Dendritic cell treated with granulocyte-macrophage colony-stimulating factor and Interleukin-4, amounts not matched to agents 40 ng/mL and 50 ng/mL, for 4 days (primary cell): ENCODE results near the gene ALDH3B1.

Experiments
- H3K27ac Mint-ChIP-seq: one replicate; pipeline ENCODE4 v1.8.0; 2022; ENCODE audit warnings: mild to moderate bottlenecking, mixed read lengths
- H3K27me3 Mint-ChIP-seq: one replicate; pipeline ENCODE4 v1.8.0; 2022; ENCODE audit warnings: mild to moderate bottlenecking, mixed read lengths
- H3K36me3 Mint-ChIP-seq: one replicate; pipeline ENCODE4 v1.8.0; 2022; ENCODE audit warnings: low read depth, mixed read lengths
- H3K4me1 Mint-ChIP-seq: one replicate; pipeline ENCODE4 v1.8.0; 2022; ENCODE audit warnings: low read depth, mixed read lengths
- H3K4me3 Mint-ChIP-seq: one replicate; pipeline ENCODE4 v1.8.0; 2022; ENCODE audit warnings: mild to moderate bottlenecking, moderate library complexity, mixed read lengths
- H3K9me3 Mint-ChIP-seq: one replicate; pipeline ENCODE4 v1.8.0; 2022; ENCODE audit warnings: mixed read lengths
- intact Hi-C: fragments of 100-400 bp; cut with micrococcal nuclease; formaldehyde crosslinking; loops from one replicate; pipeline ENCODE4 v1.15.0; 2022

Gene ALDH3B1

DNA sequence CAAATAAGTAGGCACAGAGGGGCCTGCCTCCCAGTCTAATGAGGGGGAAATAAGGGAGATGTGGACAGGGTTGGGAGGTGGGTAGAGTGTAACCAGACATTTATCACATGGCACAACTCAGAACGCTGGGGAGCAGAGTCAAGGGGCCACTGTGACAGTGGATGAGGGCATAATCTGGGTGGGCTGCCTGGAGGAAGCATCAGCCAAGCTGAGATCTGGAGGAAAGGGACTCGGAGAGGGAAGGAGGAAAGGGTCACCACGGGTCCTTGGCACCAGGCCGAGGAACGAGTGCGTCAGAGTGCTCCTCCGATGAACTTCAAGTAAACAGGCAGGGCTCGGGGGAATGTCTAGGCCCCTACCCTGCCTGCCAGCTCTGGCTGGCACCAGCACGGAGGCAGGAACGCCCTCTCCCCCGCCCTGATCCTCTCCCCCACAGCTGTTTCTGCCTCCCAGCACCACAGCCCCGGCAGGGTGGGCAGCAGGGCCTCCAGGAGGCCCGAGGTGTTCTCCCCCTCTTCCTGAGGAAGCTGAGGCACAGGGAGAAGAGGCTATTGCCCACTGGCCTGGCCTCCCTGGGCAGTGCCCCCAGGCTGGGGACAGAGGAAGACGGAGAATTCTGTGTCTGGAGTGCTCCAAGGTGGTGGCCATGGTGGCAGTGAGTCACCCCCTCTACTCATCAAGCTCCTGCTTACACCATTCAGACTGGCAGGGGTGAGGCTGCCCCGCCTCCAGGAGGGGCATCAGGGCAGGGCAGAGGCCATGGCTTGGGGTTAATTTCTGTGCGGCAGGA is 4.2 kb downstream of the ALDH3B1 start:
- intact Hi-C loops, result no loop called here
- Mint-ChIP-seq H3K4me3 (no peak overlapping the region), H3K4me1 (peaks cover 77% of the 10 kb centered on the region), H3K27me3 (no peaks in the 10 kb centered on the region), H3K9me3 (no peaks in the 10 kb centered on the region), H3K27ac (peak overlapping the region; percentile 99), H3K36me3 (peaks cover 78% of the 10 kb centered on the region)

DNA sequence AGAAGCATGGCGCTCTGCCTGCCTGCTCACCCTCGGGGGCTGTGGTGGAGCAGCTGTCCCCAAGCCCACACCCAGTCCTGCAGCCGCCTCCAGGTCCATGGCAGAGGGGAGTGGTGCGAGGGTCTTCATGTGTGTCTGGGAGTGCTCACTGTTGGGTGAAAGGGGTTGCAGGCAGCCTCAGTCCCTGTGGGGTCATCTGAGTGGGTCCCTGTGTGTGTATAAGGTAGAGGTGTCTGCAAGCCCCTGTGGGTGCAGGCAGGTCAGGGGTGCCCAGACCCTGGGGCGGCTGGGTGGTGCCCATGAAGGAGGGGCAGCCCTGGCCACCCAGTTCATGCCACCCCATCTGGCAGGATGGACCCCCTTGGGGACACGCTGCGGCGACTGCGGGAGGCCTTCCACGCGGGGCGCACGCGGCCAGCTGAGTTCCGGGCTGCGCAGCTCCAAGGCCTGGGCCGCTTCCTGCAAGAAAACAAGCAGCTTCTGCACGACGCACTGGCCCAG is 4.9 kb downstream of the ALDH3B1 start:
- H3K36me3 Mint-ChIP-seq, result peaks cover 84% of the 10 kb centered on the region
- H3K4me1 Mint-ChIP-seq, result peaks cover 71% of the 10 kb centered on the region
- intact Hi-C loops, result no loop called here
- H3K27me3 Mint-ChIP-seq, result no peaks in the 10 kb centered on the region
- peak overlapping the region; percentile 99 for H3K27ac Mint-ChIP-seq
- no peaks in the 10 kb centered on the region for H3K9me3 Mint-ChIP-seq
- no peak overlapping the region for H3K4me3 Mint-ChIP-seq

DNA sequence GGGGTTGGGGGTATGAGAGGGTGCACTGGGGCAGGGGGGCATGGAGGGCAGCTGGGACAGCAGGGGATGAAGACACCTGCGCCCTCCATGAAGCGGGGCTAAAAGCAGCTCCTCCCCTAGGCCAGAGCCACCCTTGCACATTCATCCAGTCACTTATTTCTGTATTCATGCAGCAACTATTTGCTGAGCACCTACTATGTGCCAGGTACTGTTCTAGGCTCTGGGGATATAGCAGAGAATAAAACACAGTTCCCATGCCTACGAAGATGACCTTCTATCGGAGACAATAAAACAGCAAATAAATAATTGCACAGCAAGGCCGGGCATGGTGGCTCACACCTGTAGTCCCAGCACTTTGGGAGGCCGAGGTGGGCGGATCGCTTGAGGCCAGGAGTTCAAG is 5.3 kb downstream of the ALDH3B1 start:
- peaks cover 70% of the 10 kb centered on the region for H3K4me1 Mint-ChIP-seq
- H3K27me3 Mint-ChIP-seq, result no peaks in the 10 kb centered on the region
- no peak overlapping the region for H3K27ac Mint-ChIP-seq
- peaks cover 85% of the 10 kb centered on the region for H3K36me3 Mint-ChIP-seq
- intact Hi-C loops, result no loop called here
- H3K9me3 Mint-ChIP-seq, result no peaks in the 10 kb centered on the region
- no peak overlapping the region for H3K4me3 Mint-ChIP-seq

DNA sequence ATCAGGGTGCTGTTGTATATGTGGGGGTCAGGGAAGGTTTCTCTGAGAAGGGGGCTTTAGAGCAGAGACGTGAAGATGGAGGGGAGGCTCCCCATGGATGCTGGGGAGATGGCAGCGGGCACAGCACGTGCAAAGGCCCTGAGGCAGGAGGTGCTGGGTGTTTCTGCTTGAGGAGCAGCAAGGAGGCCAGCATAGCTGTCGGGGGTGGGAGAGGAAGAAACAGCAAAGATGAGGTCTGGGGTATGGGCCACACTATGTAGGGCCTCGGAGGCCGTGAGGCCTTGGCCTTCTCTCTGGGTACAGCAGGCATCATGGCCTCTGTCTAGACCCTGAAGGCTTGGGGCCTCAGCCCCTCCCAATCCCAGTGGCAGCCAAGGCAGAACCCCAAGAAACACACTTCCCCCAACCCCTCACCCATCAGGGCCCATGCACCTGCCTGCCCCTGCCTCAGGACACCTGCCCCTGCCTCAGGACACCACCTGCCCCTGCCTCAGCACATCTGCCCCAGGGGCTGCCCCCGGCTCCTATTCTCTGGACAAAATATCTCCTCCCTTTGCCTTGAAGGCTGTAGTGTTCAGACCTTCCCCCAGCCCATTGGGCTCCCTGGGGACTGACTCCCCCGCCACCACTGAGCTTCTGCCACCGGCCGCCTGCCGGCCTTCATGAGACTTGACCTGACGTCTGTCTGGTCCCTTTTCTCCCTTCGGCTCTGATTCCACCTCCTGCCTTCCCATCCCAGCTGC is 6.2 kb downstream of the ALDH3B1 start:
- intact Hi-C loops, result no loop called here
- peaks cover 66% of the 10 kb centered on the region for H3K4me1 Mint-ChIP-seq
- peak overlapping the region; percentile 7 for H3K27ac Mint-ChIP-seq
- no peaks in the 10 kb centered on the region for H3K9me3 Mint-ChIP-seq
- peaks cover 87% of the 10 kb centered on the region for H3K36me3 Mint-ChIP-seq
- no peak overlapping the region for H3K4me3 Mint-ChIP-seq
- H3K27me3 Mint-ChIP-seq, result no peaks in the 10 kb centered on the region

DNA sequence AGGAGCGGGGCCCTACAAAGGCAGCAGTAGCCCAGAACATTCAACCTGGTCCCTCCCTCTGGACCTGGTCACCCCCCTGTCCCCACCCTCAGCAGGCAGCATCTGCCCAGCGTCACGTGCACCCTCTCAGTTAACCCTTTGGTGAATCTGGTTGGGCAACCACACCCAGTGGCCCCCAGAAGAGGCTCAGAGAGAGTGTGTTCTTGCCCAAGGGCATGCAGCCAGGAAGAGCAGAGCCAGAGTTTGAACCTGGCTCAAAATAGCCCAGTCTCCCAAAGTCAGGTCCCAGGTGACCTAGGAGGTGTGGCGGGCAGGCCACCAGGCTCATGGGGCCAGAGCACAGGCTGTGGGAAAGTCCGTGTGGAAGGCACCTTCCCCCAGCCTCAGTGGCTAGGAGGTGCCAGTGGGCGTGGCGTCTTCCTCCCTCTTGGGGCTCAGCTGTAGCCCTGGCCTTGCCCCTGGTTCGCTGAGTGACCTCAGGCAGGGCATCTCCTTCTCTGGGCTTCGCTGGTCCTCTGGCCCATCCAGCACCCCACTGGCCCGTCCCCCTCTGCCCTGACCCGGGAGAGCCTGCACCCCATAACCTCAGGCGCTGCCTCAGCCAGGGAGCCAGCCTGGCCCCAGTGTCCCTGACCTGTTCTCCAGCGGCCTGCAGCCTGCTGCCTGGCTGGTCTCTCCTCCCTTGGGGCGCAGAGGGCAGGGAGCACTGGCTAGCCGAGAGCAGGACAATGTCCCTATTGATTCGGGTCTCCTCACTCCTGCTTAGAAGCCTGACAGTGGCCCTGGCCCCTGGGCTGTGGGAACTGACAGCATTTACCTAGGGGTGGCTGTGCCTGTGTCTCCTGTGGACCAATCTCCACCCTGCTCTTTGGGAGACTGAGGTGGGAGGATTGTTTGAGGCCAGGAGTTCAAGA is 7.0 kb downstream of the ALDH3B1 start:
- Mint-ChIP-seq H3K9me3 (no peaks in the 10 kb centered on the region), H3K4me1 (peaks cover 58% of the 10 kb centered on the region), H3K36me3 (peaks cover 96% of the 10 kb centered on the region), H3K27ac (peak overlapping the region; percentile 7), H3K27me3 (no peaks in the 10 kb centered on the region), H3K4me3 (no peak overlapping the region)
- intact Hi-C loops, result no loop called here

DNA sequence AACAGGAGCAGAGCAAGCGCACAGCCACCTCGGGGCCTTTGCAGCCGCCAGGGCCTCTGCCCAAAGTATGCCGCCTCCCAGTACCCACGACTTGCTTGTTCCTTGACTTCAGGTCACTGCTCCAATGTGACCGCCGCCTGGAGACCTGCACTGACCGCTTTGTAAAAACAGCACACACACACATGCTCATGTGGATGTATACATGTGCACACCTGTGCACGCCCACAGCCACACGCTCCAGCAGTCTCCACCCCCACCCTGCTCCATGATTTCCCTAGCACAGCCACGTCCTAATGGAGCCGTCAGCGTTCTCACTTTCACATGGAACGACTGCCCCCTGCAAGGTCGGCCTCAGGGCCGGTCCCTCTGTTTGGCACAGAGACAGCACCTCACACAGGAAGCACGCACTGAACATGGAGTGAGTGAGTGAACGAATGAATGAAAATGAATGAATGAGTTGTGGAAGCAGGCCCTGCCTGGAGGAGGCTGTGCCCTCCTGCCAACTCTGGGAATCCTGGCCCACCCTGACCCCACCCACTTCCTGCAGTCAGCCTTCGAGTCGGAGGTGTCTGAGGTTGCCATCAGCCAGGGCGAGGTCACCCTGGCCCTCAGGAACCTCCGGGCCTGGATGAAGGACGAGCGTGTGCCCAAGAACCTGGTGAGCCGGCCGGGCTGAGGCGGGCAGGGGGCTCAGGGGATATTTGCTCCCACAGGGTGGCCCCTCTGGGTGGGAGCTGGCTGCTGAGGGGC is 8.0 kb downstream of the ALDH3B1 start:
- peaks cover 100% of the 10 kb centered on the region for H3K36me3 Mint-ChIP-seq
- H3K27ac Mint-ChIP-seq, result no peak overlapping the region
- peaks cover 48% of the 10 kb centered on the region for H3K4me1 Mint-ChIP-seq
- no peaks in the 10 kb centered on the region for H3K9me3 Mint-ChIP-seq
- no peaks in the 10 kb centered on the region for H3K27me3 Mint-ChIP-seq
- intact Hi-C loops, result no loop called here
- H3K4me3 Mint-ChIP-seq, result no peak overlapping the region

DNA sequence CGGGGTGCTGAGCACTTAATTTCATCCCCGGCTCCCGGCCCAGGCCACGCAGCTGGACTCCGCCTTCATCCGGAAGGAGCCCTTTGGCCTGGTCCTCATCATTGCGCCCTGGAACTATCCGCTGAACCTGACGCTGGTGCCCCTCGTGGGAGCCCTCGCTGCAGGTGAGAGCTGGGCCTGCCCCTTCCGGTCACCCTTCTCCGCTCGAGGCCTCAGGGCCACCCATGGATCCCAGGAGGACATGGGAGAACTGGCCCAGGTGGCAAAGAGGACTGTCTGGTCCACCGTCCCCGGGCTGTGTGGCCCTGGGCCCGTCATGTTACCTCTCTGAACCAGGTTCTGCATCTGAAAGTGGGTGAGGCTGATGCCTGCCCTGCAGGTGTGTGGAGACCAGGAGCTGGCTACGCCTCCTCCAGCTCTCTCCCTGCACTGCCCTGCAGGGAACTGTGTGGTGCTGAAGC is 8.6 kb downstream of the ALDH3B1 start:
- Mint-ChIP-seq H3K9me3 (no peaks in the 10 kb centered on the region), H3K27me3 (no peaks in the 10 kb centered on the region), H3K27ac (no peak overlapping the region), H3K4me1 (peaks cover 42% of the 10 kb centered on the region), H3K36me3 (peaks cover 100% of the 10 kb centered on the region), H3K4me3 (no peak overlapping the region)
- intact Hi-C loops, result no loop called here

DNA sequence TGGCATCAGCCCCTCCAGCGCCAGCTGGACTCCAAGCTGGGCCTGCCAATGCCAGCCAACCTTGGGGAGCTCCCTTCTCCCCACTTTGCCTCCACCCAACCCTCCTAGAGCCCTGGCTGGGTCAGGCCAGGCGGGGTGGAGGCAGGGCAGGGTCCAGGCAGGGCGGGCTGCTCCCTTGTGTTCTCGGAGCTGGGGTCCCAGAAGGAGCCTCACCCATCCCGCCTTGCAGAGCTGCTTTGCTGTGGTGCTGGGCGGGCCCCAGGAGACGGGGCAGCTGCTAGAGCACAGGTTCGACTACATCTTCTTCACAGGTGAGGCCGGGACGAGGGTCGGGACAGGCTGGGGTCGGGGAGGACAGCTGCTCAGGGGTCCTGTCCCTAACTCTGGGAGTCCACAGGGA is 9.4 kb downstream of the ALDH3B1 start:
- H3K9me3 Mint-ChIP-seq, result no peaks in the 10 kb centered on the region
- H3K27me3 Mint-ChIP-seq, result no peaks in the 10 kb centered on the region
- H3K36me3 Mint-ChIP-seq, result peaks cover 100% of the 10 kb centered on the region
- H3K27ac Mint-ChIP-seq, result no peak overlapping the region
- no peak overlapping the region for H3K4me3 Mint-ChIP-seq
- H3K4me1 Mint-ChIP-seq, result peaks cover 35% of the 10 kb centered on the region
- intact Hi-C loops, result no loop called here

DNA sequence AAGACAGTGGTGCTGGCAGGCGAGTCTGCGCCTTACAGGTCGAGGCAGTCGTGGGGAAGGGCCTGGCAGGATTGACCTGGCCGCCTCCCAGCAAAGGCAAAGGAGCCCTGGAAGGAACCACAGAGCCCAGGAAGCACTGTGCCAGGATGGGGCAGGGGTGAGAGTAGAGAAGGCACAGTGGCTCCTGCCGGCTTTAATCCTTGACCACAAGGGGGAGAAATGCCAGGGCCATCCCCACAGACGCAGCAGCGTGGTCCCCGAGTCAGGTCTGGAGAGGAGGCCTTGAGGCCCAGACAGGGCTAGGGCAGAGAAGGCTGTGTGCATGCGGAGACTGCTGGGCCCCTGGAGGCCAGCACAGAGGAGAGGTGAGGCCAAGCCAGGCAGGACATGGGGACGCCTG is 10.4 kb downstream of the ALDH3B1 start:
- peaks cover 24% of the 10 kb centered on the region for H3K4me1 Mint-ChIP-seq
- no peak overlapping the region for H3K27ac Mint-ChIP-seq
- peaks cover 100% of the 10 kb centered on the region for H3K36me3 Mint-ChIP-seq
- intact Hi-C loops, result no loop called here
- no peaks in the 10 kb centered on the region for H3K27me3 Mint-ChIP-seq
- H3K9me3 Mint-ChIP-seq, result no peaks in the 10 kb centered on the region
- no peak overlapping the region for H3K4me3 Mint-ChIP-seq

DNA sequence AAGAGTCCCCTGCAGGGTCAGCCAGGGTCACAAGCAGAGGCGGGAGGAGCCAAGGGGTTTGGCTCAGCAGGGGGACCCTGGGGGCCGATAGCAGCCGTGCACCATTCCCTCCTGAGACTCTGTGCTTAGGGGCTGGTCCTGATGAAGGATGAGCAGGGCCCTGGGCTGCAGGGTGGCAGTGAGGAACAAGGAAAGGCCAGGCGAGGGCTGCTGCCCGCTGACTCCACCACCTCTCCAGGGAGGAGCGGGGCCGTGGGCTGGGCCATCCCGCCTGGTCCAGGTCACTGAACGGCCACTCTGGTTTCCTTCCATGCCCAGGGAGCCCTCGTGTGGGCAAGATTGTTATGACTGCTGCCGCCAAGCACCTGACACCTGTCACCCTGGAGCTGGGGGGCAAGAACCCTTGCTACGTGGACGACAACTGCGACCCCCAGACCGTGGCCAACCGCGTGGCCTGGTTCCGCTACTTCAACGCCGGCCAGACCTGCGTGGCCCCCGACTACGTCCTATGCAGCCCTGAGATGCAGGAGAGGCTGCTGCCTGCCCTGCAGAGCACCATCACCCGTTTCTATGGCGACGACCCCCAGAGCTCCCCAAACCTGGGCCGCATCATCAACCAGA is 11.2 kb downstream of the ALDH3B1 start:
- H3K4me1 Mint-ChIP-seq, result peaks cover 20% of the 10 kb centered on the region
- intact Hi-C loops, result no loop called here
- H3K36me3 Mint-ChIP-seq, result peaks cover 100% of the 10 kb centered on the region
- no peaks in the 10 kb centered on the region for H3K27me3 Mint-ChIP-seq
- H3K9me3 Mint-ChIP-seq, result no peaks in the 10 kb centered on the region
- no peak overlapping the region for H3K27ac Mint-ChIP-seq
- no peak overlapping the region for H3K4me3 Mint-ChIP-seq

DNA sequence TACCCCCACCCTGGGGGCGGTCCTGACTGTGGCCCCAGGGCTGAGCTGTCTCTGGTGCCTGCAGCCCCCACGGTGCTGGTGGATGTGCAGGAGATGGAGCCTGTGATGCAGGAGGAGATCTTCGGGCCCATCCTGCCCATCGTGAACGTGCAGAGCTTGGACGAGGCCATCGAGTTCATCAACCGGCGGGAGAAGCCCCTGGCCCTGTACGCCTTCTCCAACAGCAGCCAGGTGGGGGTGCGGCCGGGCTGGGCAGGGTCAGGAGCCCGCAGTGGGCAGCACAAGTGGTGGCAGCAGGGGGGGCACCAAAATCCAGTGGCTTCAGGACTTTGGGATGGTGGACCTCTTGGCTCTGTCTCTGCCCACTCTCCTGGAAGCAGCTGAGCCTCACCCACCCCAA is 12.4 kb downstream of the ALDH3B1 start:
- Mint-ChIP-seq H3K4me3 (no peak overlapping the region), H3K4me1 (peaks cover 19% of the 10 kb centered on the region), H3K27ac (no peak overlapping the region), H3K36me3 (peaks cover 100% of the 10 kb centered on the region), H3K27me3 (no peaks in the 10 kb centered on the region), H3K9me3 (no peaks in the 10 kb centered on the region)
- intact Hi-C loops, result no loop called here

DNA sequence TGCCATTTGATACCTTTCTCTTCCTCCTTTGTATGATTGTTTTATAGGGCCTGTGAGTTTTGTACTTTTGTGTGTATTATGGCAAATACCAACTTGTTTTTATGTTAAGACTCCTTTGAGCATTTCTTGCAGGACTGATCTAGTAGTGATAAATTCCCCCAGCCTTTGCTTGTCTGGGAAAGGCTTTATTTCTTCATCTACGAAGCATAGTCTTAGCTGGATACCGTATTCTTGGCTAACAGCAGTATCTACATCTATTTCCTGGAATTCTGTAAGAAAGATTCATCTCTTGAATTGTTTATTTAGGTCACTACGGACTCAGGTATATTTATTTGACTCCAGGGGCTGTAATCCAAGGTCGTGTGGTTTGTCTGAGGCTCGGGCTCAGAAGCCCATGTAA is 14.4 kb downstream of the ALDH3B1 start:
- peaks cover 28% of the 10 kb centered on the region for H3K4me1 Mint-ChIP-seq
- H3K36me3 Mint-ChIP-seq, result peaks cover 94% of the 10 kb centered on the region
- H3K27ac Mint-ChIP-seq, result no peak overlapping the region
- no peak overlapping the region for H3K4me3 Mint-ChIP-seq
- no peaks in the 10 kb centered on the region for H3K9me3 Mint-ChIP-seq
- intact Hi-C loops, result no loop called here
- no peaks in the 10 kb centered on the region for H3K27me3 Mint-ChIP-seq

DNA sequence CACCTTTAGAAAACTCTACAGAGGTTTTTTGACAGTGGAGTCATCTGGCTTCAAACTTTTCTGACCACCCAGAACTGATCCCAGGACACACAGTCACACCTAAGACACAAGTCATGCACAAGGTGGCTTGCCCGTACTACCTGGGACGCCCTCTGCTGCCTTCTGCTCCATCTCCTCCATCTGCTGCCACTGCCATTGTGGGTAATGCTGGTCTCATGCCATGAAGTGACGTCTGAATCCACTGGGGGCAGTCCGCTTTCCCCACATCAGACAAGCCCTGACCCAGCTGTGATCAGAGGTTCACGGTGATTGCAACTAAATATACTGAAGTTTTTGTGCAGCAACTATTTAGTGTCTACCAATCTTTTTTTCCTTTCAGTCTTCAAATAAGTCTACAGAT is 14.9 kb downstream of the ALDH3B1 start:
- Mint-ChIP-seq H3K36me3 (peaks cover 90% of the 10 kb centered on the region), H3K4me3 (no peak overlapping the region), H3K9me3 (no peaks in the 10 kb centered on the region)

More for the DNA sequence above, 14.9 kb downstream of the ALDH3B1 start:
- Mint-ChIP-seq H3K4me1 (peaks cover 32% of the 10 kb centered on the region), H3K27me3 (no peaks in the 10 kb centered on the region), H3K27ac (no peak overlapping the region)
- intact Hi-C loops, result no loop called here
